IgD-negative memory B cell (primary cell): ENCODE measurements around the gene AJUBA. TPM values are rescaled to one million over a fixed set of nuclear protein-coding genes. Genes with fewer than 3 reads are reported as not detected.
A peak's percentile ranks its signal among the peaks of the same experiment; 100 is the strongest.

Experiments used
- H3K27ac Mint-ChIP-seq, 3 donors: one replicate each; pipeline ENCODE4 v1.8.0; 2020 to 2022; ENCODE audit warnings: mild to moderate bottlenecking in 3 of 3, mixed read lengths in 3 of 3, moderate library complexity in 1 of 3
- H3K27me3 Mint-ChIP-seq: one replicate; pipeline ENCODE4 v1.8.0; 2021; ENCODE audit warnings: mixed read lengths
- H3K36me3 Mint-ChIP-seq: one replicate; pipeline ENCODE4 v1.8.0; 2020; ENCODE audit warnings: mild to moderate bottlenecking, mixed read lengths
- H3K4me1 Mint-ChIP-seq, 3 donors: one replicate each; pipeline ENCODE4 v1.8.0; 2020 to 2022; ENCODE audit warnings: mixed read lengths in 3 of 3, mild to moderate bottlenecking in 1 of 3
- H3K4me3 Mint-ChIP-seq, 4 donors: one replicate each; pipeline ENCODE4 v1.8.0; 2020 to 2022; ENCODE audit warnings: mild to moderate bottlenecking in 4 of 4, mixed read lengths in 4 of 4, moderate library complexity in 3 of 4
- H3K9me3 Mint-ChIP-seq, 3 donors: one replicate each; pipeline ENCODE4 v1.8.0; 2020 to 2021; ENCODE audit warnings: mixed read lengths in 3 of 3, mild to moderate bottlenecking in 1 of 3
- polyA plus RNA-seq: library from polyadenylated mRNA; unstranded; fragments of 300-500 nt; fragmentation: Illumina TruSeq; gene quantifications from one replicate; pipeline ENCODE4 v1.2.3, GENCODE V29; 2021

Gene AJUBA
- polyA plus RNA-seq, 1 donor from 2014 or later, result 0.16 TPM

- no peak overlapping the region for H3K4me3 Mint-ChIP-seq
- H3K4me1 Mint-ChIP-seq, result peaks cover 0 to 3% (median 1%) of the 10 kb centered on the region in 3 donors
- no peak overlapping the region for H3K27ac Mint-ChIP-seq
- no peaks in the 10 kb centered on the region for H3K9me3 Mint-ChIP-seq
- peaks cover 3% of the 10 kb centered on the region for H3K36me3 Mint-ChIP-seq
- no peaks in the 10 kb centered on the region for H3K27me3 Mint-ChIP-seq
These were observed 14.7 kb upstream of the AJUBA start for GRCh38 chr14:22996768-22997654.

- Mint-ChIP-seq H3K27ac (no peak overlapping the region), H3K9me3 (no peaks in the 10 kb centered on the region), H3K4me1 (peaks cover 0 to 3% (median 1%) of the 10 kb centered on the region in 3 donors), H3K4me3 (no peak overlapping the region), H3K27me3 (no peaks in the 10 kb centered on the region), H3K36me3 (peaks cover 3% of the 10 kb centered on the region)
These were observed 13.7 kb upstream of the AJUBA start for GRCh38 chr14:22995889-22996625.

GRCh38 chr14:22994762-22995275, 12.5 kb upstream of the AJUBA start:
- no peak overlapping the region for H3K4me3 Mint-ChIP-seq
- peak overlapping the region in 1 of 3 donors; percentile 80 for H3K27ac Mint-ChIP-seq
- peaks cover 0 to 3% (median 1%) of the 10 kb centered on the region in 3 donors for H3K4me1 Mint-ChIP-seq
- H3K36me3 Mint-ChIP-seq, result peaks cover 3% of the 10 kb centered on the region
- no peaks in the 10 kb centered on the region for H3K9me3 Mint-ChIP-seq
- H3K27me3 Mint-ChIP-seq, result no peaks in the 10 kb centered on the region

- H3K4me3 Mint-ChIP-seq, result no peak overlapping the region
- no peak overlapping the region for H3K27ac Mint-ChIP-seq
- H3K4me1 Mint-ChIP-seq, result peaks cover 0 to 3% (median 1%) of the 10 kb centered on the region in 3 donors
- H3K9me3 Mint-ChIP-seq, result no peaks in the 10 kb centered on the region
- no peaks in the 10 kb centered on the region for H3K27me3 Mint-ChIP-seq
- H3K36me3 Mint-ChIP-seq, result peaks cover 3% of the 10 kb centered on the region
These were observed 11.2 kb upstream of the AJUBA start for GRCh38 chr14:22993517-22993916.

- Mint-ChIP-seq H3K27me3 (no peaks in the 10 kb centered on the region), H3K36me3 (peaks cover 3% of the 10 kb centered on the region), H3K27ac (no peak overlapping the region), H3K9me3 (no peaks in the 10 kb centered on the region), H3K4me3 (no peak overlapping the region), H3K4me1 (peaks cover 0 to 3% (median 1%) of the 10 kb centered on the region in 3 donors)
These were observed 9.5 kb upstream of the AJUBA start for GRCh38 chr14:22991852-22992251.

GRCh38 chr14:22987291-22987690, 4.9 kb upstream of the AJUBA start:
- Mint-ChIP-seq H3K27me3 (no peaks in the 10 kb centered on the region), H3K9me3 (no peaks in the 10 kb centered on the region), H3K27ac (no peak overlapping the region), H3K4me1 (no peaks in the 10 kb centered on the region), H3K36me3 (peaks cover 3% of the 10 kb centered on the region), H3K4me3 (no peak overlapping the region)

GRCh38 chr14:22986508-22987054, 4.2 kb upstream of the AJUBA start:
- Mint-ChIP-seq H3K27me3 (no peaks in the 10 kb centered on the region), H3K9me3 (no peaks in the 10 kb centered on the region), H3K36me3 (peaks cover 3% of the 10 kb centered on the region), H3K4me1 (no peaks in the 10 kb centered on the region), H3K4me3 (peak overlapping the region in 1 of 4 donors; percentile 8), H3K27ac (no peak overlapping the region)

GRCh38 chr14:22985894-22986507, 3.6 kb upstream of the AJUBA start:
- peaks cover 3% of the 10 kb centered on the region for H3K36me3 Mint-ChIP-seq
- H3K4me1 Mint-ChIP-seq, result no peaks in the 10 kb centered on the region
- peak overlapping the region in 2 of 4 donors; percentile 8 to 41 for H3K4me3 Mint-ChIP-seq
- H3K27ac Mint-ChIP-seq, result peak overlapping the region in 1 of 3 donors; percentile 39
- H3K27me3 Mint-ChIP-seq, result no peaks in the 10 kb centered on the region
- no peaks in the 10 kb centered on the region for H3K9me3 Mint-ChIP-seq

- Mint-ChIP-seq H3K9me3 (no peaks in the 10 kb centered on the region), H3K4me1 (no peaks in the 10 kb centered on the region), H3K4me3 (peak overlapping the region in 1 of 4 donors; percentile 31), H3K36me3 (peaks cover 3% of the 10 kb centered on the region), H3K27me3 (peaks cover 4% of the 10 kb centered on the region), H3K27ac (peak overlapping the region in 1 of 3 donors; percentile 3)
These were observed 2.8 kb upstream of the AJUBA start for GRCh38 chr14:22984959-22985658.

GRCh38 chr14:22981876-22982476, 375 bp downstream of the AJUBA start:
- H3K4me3 Mint-ChIP-seq, result peak overlapping the region in 3 of 4 donors; percentile 30 to 77 (median 76)
- peaks cover 10% of the 10 kb centered on the region for H3K27me3 Mint-ChIP-seq
- no peaks in the 10 kb centered on the region for H3K9me3 Mint-ChIP-seq
- H3K27ac Mint-ChIP-seq, result peak overlapping the region in 1 of 3 donors; percentile 42
- H3K4me1 Mint-ChIP-seq, result peaks cover 0 to 2% (median 2%) of the 10 kb centered on the region in 3 donors
- peaks cover 3% of the 10 kb centered on the region for H3K36me3 Mint-ChIP-seq

GRCh38 chr14:22981090-22981875, 1.1 kb downstream of the AJUBA start:
- peaks cover 3% of the 10 kb centered on the region for H3K36me3 Mint-ChIP-seq
- no peaks in the 10 kb centered on the region for H3K9me3 Mint-ChIP-seq
- H3K27me3 Mint-ChIP-seq, result peaks cover 13% of the 10 kb centered on the region
- H3K4me3 Mint-ChIP-seq, result peak overlapping the region in 1 of 4 donors; percentile 51
- H3K4me1 Mint-ChIP-seq, result peaks cover 2 to 6% (median 5%) of the 10 kb centered on the region in 3 donors
- no peak overlapping the region for H3K27ac Mint-ChIP-seq

GRCh38 chr14:22980672-22981089, 1.7 kb downstream of the AJUBA start:
- peak overlapping the region; percentile 26 to 82 (median 64) for H3K4me3 Mint-ChIP-seq
- peaks cover 2 to 6% (median 5%) of the 10 kb centered on the region in 3 donors for H3K4me1 Mint-ChIP-seq
- H3K9me3 Mint-ChIP-seq, result no peaks in the 10 kb centered on the region
- no peak overlapping the region for H3K27ac Mint-ChIP-seq
- H3K27me3 Mint-ChIP-seq, result peaks cover 13% of the 10 kb centered on the region
- peaks cover 3% of the 10 kb centered on the region for H3K36me3 Mint-ChIP-seq

- H3K36me3 Mint-ChIP-seq, result no peaks in the 10 kb centered on the region
- H3K27me3 Mint-ChIP-seq, result peaks cover 13% of the 10 kb centered on the region
- H3K4me1 Mint-ChIP-seq, result peaks cover 2 to 6% (median 5%) of the 10 kb centered on the region in 3 donors
- H3K9me3 Mint-ChIP-seq, result no peaks in the 10 kb centered on the region
- H3K4me3 Mint-ChIP-seq, result peak overlapping the region; percentile 26 to 82 (median 58)
- peak overlapping the region in 1 of 3 donors; percentile 1 for H3K27ac Mint-ChIP-seq
These were observed 2.5 kb downstream of the AJUBA start for GRCh38 chr14:22979748-22980392.
